DMS53 treated with DMSO at 0.1 percent for 48 hours (cell line): Measurements from ENCODE around the gene STK10.
"Not testable (repeated sequence)": the region's sequence is repeated elsewhere in the genome, so short reads cannot be mapped to it uniquely, and the experiment has no call there.

Source experiments
- DNase-seq: peaks from one replicate; lab custom pipeline; 2025; ENCODE audit not compliant: unreplicated experiment; lab: John Stamatoyannopoulos, UW

STK10 gene

DNA sequence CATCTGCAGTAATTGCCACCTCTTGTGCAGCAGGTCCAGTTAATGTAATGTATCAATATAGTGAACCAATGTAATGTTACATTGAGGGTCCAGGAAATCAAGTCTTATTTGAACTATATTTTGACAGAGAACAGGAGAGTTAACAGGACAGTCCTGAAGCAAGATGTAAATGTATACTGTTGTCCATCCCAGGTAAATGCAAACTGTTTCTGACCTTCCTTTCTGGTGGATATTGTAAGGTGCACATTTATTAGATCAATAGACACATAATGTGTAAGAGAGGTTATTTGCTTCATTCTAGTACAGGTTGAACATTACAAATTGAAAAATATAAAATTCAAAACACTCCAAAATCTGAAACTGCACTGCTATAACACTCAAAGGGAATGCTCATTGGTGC lies 158.1 kb downstream of the STK10 start:
- no peak for DNase-seq

DNA sequence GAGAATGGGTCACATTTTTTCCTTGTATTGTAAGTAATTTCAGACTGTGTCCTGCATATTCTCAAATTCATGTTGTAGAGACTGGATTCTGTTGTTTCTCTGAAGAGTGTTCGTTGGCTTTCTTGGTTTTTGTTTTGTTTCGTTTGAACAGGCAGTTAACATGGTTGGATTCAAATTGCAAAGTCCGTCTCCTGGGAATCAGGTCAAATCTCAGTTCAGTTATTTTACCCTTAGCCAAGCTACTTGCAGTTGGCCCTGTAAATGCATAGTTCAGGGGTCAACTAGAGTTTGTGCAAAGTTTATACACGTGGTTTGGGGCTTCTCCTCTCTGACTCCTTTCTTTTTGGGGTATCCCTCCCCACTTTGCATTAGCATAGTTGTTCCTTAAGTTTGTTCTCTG lies 159.9 kb downstream of the STK10 start:
- no peak for DNase-seq

- DNase-seq = not testable (repeated sequence)
Observed at GRCh38 chr5:172020110-172020786, 167.8 kb downstream of the STK10 start.

GRCh38 chr5:172015346-172015745 lies 172.7 kb downstream of the STK10 start:
- no peak for DNase-seq

DNA sequence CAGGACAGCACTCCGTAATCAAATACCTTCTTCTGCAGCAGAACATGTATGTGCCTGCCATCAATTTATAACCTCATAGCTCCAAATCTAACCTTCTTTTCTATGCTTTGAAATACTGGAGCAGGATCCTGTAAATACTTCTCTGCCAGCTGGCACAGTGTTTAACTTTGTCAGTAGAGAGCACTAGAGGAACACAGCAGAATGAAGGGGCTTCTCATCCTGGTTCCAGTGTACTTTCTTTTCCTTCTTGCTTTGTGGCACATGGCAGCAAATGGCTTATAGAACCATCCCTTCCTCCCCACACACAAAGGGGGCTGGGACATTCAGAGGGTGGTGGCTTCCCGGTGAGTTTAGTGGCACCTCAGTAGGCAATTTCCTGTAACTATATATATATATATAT lies 177.7 kb downstream of the STK10 start:
- DNase-seq = peak; percentile 56

DNA sequence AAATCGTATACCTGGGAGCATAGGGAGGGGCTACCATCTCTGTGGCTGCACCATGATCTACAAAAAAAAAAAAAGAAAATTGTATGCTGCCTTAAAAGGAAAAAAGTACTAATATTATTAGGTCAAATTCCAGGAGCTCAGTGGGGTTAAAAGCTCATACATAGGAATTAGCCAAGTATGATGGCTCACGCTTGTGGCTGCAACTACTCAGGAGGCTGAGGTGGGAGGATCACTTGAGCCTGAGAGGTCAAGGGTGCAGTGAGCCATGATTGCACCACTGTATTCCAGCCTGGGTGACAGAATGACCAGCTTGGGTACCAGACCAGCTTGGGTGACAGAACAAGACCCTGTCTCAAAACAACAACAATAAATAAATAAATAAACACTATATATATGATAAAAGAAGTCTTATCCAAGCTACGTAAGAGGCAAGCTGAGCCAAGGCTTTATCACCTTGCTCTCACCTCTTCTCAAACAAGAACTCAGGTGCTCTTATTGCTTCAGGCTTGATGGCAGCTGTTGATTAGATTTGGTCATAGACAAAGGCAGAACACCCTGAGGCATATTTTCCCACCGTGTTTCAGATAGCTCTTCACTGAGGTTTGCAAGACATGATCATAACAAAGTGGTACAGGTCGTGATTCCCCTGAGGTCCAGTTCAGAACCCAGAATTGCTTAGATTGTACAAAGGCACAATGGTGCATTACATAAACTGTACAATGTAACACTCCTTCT lies 178.3 kb downstream of the STK10 start:
- no peak for DNase-seq

DNA sequence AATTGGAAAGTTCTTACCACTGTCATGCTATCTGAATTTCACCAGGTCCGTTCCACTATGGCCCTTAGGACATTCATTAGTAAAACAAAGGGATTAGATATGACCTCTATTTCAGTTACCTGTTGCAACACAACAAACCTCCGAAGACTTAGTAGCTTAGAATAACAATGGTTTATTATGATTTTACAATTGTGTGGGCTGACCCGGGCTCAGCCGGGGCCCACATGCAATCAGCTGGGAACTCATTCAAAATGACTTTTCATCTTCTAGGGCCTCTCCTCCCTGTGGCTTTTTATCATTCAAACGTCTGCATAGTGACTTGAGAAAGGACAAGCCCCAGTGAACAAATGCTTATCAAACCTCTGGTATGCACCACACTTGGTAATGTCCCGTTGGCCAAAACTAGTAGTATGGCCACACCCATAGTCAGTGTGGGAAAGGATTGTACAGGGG lies 179.3 kb downstream of the STK10 start:
- DNase-seq = no peak

GRCh38 chr5:172008111-172008455 lies 179.9 kb downstream of the STK10 start:
- DNase-seq = no peak

- no peak for DNase-seq
Observed at GRCh38 chr5:172007175-172008110, 180.6 kb downstream of the STK10 start.

GRCh38 chr5:172006321-172007174 lies 181.5 kb downstream of the STK10 start, which contains the start of gene FBXW11:
TSS of gene FBXW11 (minus strand) at chr5:172006638. CDS start at chr5:172006502, 136 bp downstream.
- peak; percentile 95 for DNase-seq

DNA sequence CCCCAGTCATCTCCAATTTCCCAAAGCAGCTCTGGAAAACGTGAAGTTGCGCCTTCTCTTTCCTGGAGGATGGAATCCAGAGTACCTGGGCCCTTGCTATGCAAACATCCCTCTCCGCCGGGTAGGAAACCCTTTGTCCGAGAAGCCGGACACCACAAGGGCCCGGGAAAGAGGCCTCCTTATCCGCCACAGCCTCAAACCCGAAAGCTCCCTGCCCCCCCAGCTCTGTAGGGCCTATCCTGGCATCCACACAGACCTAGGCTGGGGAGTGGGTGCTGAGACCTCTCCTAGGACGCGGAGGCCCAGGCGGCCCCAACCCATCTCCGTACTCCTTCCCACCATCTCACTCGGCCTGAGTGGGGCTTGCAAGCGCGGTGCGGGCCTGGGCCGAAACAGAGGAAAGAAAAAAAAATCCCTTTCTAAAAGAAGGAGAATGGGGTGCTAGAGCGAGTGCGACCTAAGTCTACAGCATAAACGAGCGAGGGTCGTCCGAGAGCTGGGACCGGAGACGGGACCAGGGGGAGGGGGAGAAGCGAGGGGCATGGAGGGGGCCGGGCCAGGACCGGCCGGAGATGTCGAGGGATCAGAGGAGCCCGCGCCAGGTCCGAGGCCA lies 182.2 kb downstream of the STK10 start:
- DNase-seq = no peak

DNA sequence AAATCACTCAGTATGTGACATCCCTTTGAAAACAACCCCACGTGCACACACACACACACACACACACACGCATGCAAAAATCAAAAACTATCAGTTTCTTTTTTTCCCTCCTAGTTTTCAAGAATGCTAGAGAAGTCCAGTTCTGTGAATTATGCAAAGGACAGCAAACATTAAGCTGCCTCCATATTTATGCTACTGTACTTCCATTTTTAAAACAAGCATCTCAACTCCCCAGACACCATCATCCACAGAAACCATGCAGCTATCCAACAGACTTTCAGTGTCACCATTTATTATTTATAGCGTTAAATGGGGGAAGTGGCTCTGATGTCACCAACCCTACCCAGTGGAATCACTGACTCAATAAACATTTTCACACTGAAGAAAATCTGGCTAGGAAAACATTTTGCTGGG lies 183.2 kb downstream of the STK10 start:
- no peak for DNase-seq

GRCh38 chr5:172003746-172004145 lies 184.3 kb downstream of the STK10 start:
- no peak for DNase-seq

DNA sequence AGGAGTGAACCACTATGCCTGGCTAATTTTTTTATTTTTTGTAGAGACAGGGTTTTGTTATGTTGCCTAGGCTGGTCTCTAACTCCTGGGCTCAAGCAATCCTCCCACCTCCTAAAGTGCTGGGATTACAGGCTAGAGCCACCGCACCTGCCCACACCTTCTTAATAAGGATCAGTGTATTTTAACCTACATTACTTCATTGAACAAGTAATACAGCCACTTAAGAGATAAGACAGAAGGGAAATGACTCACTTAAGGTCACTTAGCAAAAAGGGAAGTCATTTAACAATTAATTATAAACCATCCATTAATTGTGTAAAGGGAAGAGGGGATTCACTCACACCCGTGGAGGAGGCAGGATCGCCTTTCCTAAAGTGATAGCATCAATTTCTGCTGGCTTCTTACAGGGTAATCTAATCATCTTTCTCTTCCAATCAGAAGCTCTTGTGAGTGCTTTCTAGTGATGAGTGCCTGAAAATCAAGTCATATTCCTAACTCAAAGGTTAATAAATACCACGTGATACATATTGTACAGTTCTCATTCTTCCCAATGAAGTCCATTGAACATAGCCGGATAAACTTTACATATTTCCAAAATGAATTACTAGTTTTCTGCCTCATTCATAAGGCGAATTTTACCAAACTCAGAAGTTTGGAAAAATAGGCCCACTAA lies 185.0 kb downstream of the STK10 start:
- no peak for DNase-seq

DNA sequence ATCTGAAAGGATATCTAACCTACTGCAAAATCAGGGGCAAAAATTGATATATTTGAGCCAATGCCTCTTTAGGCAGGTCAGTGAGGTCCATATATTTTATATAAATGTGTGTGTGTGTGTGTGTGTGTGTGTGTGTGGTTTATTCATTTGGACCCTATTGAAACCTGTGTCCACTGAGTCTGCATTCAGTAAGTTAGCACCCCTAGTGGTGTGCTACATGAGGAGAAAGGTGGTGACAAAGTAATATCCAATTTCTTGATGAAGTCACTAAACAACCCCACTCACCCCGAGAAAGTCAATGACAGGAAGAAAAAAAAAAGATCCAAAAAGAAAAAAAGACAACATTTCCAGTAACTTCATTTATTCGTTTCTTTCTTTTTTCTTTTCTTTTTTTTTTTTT lies 185.7 kb downstream of the STK10 start:
- DNase-seq = no peak

DNA sequence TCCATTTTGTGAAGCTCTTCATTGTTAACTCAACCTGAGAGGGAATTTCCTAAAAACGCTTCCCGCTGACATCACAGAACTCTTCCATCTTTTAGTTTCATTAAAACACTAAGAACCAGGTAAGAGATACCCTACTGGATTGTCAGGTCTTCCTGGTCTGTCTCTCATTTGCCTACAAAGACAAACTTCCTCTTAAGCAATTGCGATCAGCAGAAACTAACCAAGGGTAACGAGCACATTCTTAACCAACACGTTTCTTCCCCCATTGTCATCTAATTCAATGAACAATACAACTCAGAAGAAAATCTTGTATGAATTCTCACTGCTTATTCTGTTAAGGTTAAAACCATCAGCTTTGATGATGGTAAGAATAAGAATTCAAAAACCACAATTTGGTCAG lies 188.1 kb downstream of the STK10 start:
- DNase-seq = no peak

DNA sequence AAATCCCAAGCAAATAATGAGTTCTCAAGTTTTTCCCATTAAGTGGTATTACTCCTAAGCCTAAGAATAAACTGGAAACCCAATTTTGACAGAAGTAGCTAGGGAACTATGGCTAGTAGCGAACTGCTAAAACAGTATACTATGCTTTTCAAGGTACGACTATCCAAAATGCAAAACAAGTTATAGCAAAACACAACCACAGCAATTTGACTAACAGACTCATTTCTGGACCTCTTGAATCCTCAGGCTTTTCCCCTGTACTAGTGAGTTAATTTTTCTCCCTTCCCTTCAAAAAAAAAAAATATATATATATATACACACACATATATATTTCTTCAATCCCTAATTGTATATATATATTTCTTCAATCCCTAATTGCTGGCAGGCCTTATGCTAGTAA lies 188.9 kb downstream of the STK10 start:
- DNase-seq = no peak

- DNase-seq = no peak
Observed at GRCh38 chr5:171997011-171997410, 191.0 kb downstream of the STK10 start.

DNA sequence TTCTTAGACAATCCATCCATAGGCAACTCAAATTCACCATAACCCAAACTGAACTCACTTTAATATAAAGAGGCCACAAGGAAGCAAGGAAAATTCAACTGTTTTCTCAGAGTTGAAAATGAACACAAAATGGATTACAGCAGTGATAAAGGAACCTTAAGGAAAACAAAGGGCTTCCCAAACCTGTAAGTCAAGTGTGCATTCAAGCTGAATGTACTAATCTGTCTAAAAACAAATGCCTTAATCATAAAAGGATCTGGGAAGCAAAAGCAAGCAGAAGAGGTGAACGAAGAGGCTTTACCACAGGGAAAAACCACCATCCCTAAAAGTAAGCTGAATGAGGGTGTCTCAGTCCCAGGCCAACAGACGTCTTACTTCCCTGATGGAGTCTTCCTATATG lies 195.2 kb downstream of the STK10 start:
- DNase-seq = no peak

GRCh38 chr5:171992305-171992704 lies 195.7 kb downstream of the STK10 start:
- DNase-seq = no peak
